VCaP (cell line): ENCODE data around the gene ALLC.
"Not testable (repeated sequence)": the region's sequence is repeated elsewhere in the genome, so short reads cannot be mapped to it uniquely, and the experiment has no call there.

ENCODE experiments used
- H3K27ac ChIP-seq: fragments of 450-650 bp; 2 replicates; pipeline ENCODE4 v1.5.1; 2017
- CTCF ChIP-seq: fragments of 450-650 bp; conservative IDR thresholded peaks from 2 replicates; pipeline ENCODE4 v1.5.1; 2017; ENCODE audit warnings: mild to moderate bottlenecking, moderate library complexity

The ALLC gene

DNA sequence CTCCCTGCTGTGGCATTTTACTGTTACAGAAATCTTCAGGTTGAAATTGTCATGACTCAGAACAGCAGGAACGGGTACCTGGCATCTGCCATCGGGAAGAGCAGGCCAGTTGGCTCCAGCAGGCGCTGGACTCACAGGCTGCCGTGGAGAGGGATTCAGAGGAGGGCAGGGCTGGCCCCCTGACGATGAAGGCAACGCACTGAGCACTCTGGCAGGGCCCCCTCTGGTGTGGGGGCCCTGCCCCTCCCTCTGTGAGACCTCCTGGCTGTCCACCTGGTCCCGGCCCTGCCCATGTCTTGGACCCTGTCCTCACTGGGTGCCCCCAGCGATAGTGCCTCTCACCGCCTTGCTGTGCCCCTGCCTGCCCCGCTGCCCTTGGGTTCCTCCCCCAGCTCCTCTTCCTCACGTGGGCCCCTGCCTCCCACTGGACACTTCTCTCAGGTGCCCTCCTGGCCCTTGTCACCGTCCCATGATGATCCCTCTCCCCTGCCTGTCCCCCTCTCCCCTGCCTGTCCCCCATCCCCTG is 23.3 kb upstream of the ALLC start:
- no peak for TF ChIP-seq CTCF
- H3K27ac ChIP-seq: no peak overlapping the region

- H3K27ac ChIP-seq: no peak overlapping the region
- TF ChIP-seq CTCF: no peak
These were observed 22.6 kb upstream of the ALLC start for GRCh38 chr2:3635171-3635974.

DNA sequence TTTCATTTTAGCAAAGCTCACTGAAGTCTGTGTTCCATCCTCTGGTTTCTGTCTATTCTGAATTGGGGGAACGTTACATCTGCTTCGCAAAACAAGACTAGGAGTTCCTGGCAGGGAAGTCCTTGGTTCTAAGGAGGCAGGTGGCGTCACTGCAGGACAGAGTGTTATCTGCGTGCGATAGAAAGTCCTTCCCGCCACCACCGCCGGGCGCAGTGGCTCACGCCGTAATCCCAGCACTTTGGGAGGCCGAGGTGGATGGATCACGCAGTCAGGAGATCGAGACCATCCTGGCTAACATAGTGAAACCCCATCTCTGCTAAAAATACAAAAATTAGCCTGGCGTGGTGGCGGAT is 22.0 kb upstream of the ALLC start:
- H3K27ac ChIP-seq: not testable (repeated sequence)

GRCh38 chr2:3636586-3637310 is 21.3 kb upstream of the ALLC start:
- no peak for TF ChIP-seq CTCF

DNA sequence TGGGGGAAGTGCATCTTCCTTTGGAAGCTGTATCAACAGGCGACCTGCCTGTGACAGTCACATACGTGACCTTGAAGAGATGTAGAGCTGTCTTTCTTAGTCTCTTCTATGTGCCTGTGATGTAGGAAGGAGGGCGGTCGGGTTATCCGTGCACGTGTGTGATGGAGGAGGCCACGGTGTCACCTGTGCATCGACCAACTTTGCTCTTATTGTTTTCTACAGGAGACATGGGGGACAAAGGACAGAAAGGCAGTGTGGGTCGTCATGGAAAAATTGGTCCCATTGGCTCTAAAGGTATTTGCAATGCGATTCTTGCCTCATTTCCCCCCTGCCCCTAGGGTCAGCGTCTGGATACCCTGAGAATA is 20.7 kb upstream of the ALLC start:
- no peak overlapping the region for H3K27ac ChIP-seq
- TF ChIP-seq CTCF: no peak

More at GRCh38 chr2:3636586-3637310, 21.3 kb upstream of the ALLC start:
- no peak overlapping the region for H3K27ac ChIP-seq

DNA sequence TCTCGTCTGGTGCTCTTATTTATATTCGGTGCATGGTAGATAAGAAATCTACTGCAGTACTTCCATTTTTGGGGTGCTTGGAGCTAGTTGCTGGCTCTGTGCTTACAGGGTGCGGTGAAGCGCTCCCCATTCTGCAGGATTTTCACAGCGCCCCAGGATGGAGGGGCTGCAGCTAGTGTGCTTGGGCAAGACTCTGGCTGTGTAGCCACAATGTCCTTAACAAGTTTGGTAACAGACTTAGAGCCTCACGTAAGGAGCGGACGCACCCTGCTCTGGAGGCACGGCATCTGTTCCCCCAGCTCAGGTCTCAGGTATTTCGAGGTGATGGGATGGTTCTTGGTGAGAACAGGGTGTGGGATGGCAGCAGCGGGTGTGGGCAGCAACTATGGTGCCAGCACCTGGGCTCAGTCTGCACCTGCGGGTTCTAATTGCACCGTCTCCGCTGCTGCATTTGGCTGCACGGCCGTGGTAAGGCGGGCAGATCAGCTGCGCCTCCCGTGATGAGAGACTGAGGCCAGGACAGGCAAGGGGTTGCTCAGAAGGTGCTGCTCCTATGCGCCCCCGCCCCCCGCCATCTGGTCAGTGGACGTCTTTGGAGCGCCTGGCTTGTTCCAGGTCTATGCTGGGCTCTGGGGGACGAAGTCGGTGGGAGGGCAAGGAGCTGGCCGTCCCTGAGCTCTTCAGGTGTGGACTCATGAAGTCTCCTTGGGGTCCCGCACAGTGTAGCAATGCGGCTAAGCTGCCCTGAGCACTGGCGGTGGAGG is 20.1 kb upstream of the ALLC start:
- no peak for TF ChIP-seq CTCF
- no peak overlapping the region for H3K27ac ChIP-seq

- TF ChIP-seq CTCF: no peak
- H3K27ac ChIP-seq: no peak overlapping the region
These were observed 19.6 kb upstream of the ALLC start for GRCh38 chr2:3638456-3638810.
